Loucy (cell line): ENCODE data around the gene MTHFD2L.
"Not testable (repeated sequence)": the region's sequence is repeated elsewhere in the genome, so short reads cannot be mapped to it uniquely, and the experiment has no call there.

Experiments
- H2AFZ ChIP-seq: fragments of 200-600 bp; sonication (generic); 2 replicates; pipeline ENCODE4 v1.6.0; 2016; ENCODE audit warnings: antibody characterized with exemption, mild to moderate bottlenecking, low read length, moderate library complexity
- H3F3A ChIP-seq: fragments of 200-600 bp; 2 replicates; pipeline ENCODE4 v1.6.0; 2016; ENCODE audit warnings: antibody characterized with exemption, low read depth, mild to moderate bottlenecking
- H3K27me3 ChIP-seq: fragments of 200-600 bp; sonication (generic); 2 replicates; pipeline ENCODE4 v1.6.1; 2014; ENCODE audit warnings: low read length, mild to moderate bottlenecking; ENCODE audit not compliant: insufficient read depth, poor library complexity, severe bottlenecking
- H3K36me3 ChIP-seq: fragments of 200-600 bp; sonication (generic); 2 replicates; pipeline ENCODE4 v1.6.1; 2016; ENCODE audit warnings: low read length; ENCODE audit not compliant: insufficient read depth
- H3K4me1 ChIP-seq: fragments of 200-600 bp; sonication (generic); 2 replicates; pipeline ENCODE4 v1.5.1; 2014; ENCODE audit warnings: low read length, mild to moderate bottlenecking; ENCODE audit not compliant: insufficient read depth, poor library complexity, severe bottlenecking
- H3K4me2 ChIP-seq: fragments of 200-600 bp; sonication (generic); 2 replicates; pipeline ENCODE4 v1.6.0; 2014; ENCODE audit warnings: antibody characterized with exemption, low read length, low read depth, mild to moderate bottlenecking; ENCODE audit not compliant: poor library complexity, severe bottlenecking
- H3K4me3 ChIP-seq: fragments of 200-600 bp; sonication (generic); 2 replicates; pipeline ENCODE4 v1.5.1; 2014; ENCODE audit warnings: low read length, mild to moderate bottlenecking, mixed read lengths; ENCODE audit not compliant: poor library complexity, severe bottlenecking
- H3K79me2 ChIP-seq: fragments of 200-600 bp; sonication (generic); 2 replicates; pipeline ENCODE4 v1.6.1; 2014; ENCODE audit warnings: low read length; ENCODE audit not compliant: insufficient read depth
- H3K9ac ChIP-seq: fragments of 200-600 bp; sonication (generic); 2 replicates; pipeline ENCODE4 v1.6.0; 2014; ENCODE audit warnings: mild to moderate bottlenecking, low read depth, low read length, moderate library complexity; ENCODE audit not compliant: poor library complexity, severe bottlenecking
- H3K9me2 ChIP-seq: fragments of 200-600 bp; sonication (generic); replicated peaks from 2 replicates; pipeline ENCODE4 v1.6.1; 2016; ENCODE audit warnings: low read depth, low read length, mixed read lengths
- H3K9me3 ChIP-seq: fragments of 200-600 bp; sonication (generic); 2 replicates; pipeline ENCODE4 v1.6.1; 2014; ENCODE audit warnings: mild to moderate bottlenecking, antibody characterized with exemption, low read length, low read depth; ENCODE audit not compliant: insufficient read depth
- H4K20me1 ChIP-seq: fragments of 200-600 bp; sonication (generic); 2 replicates; pipeline ENCODE4 v1.6.0; 2014; ENCODE audit warnings: antibody characterized with exemption, low read length, mild to moderate bottlenecking; ENCODE audit not compliant: insufficient read depth, poor library complexity, severe bottlenecking
- EZH2phosphoT487 ChIP-seq: fragments of 200-600 bp; IDR thresholded peaks from 2 replicates; pipeline ENCODE4 v1.6.1; 2018; ENCODE audit warnings: antibody characterized with exemption, mild to moderate bottlenecking, moderate library complexity, borderline replicate concordance
- TF ChIP-seq, protein P1 (sequence below): fragments of 200-600 bp; sonication (generic); conservative IDR thresholded peaks from 2 replicates; pipeline ENCODE4 v1.5.1; 2014; ENCODE audit warnings: mild to moderate bottlenecking, antibody characterized with exemption, low read length

MTHFD2L gene

DNA sequence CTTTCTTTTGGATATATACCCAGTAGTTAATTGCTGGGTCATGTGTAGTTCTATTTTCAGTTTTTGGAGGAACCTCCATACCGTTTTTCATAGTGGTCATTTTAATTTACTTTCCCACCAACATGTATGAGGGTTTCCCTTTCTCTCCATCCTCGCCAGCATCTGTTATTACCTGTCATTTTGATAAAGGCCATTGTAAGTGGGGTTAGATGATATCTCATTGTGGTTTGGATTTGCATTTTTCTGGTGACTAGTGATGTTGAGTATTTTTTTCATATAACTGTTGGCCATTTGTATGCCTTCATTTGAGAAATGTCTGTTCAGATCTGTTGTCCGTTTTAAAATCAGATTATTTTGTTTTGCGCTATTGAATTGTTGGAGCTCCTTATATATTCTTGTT, 30.2 kb upstream of the MTHFD2L start:
- Histone ChIP-seq H3K4me2 (peak overlapping the region; percentile 16), H3K27me3 (no peaks in the 10 kb centered on the region), H3F3A (no peaks in the 10 kb centered on the region), H4K20me1 (no peaks in the 10 kb centered on the region), H3K4me1 (peaks cover 6% of the 10 kb centered on the region), H3K79me2 (no peaks in the 10 kb centered on the region), H3K9ac (no peak overlapping the region), H3K9me2 (no peaks in the 10 kb centered on the region), H3K36me3 (no peaks in the 10 kb centered on the region; the same call in 1 of the 2 replicates), H3K9me3 (peaks cover 4% of the 10 kb centered on the region; the same call in 1 of the 2 replicates), H3K4me3 (peak overlapping the region; percentile 4), H2AFZ (no peak overlapping the region)
- TF ChIP-seq EZH2phosphoT487 = no peak
- TF ChIP-seq, protein P1, sequence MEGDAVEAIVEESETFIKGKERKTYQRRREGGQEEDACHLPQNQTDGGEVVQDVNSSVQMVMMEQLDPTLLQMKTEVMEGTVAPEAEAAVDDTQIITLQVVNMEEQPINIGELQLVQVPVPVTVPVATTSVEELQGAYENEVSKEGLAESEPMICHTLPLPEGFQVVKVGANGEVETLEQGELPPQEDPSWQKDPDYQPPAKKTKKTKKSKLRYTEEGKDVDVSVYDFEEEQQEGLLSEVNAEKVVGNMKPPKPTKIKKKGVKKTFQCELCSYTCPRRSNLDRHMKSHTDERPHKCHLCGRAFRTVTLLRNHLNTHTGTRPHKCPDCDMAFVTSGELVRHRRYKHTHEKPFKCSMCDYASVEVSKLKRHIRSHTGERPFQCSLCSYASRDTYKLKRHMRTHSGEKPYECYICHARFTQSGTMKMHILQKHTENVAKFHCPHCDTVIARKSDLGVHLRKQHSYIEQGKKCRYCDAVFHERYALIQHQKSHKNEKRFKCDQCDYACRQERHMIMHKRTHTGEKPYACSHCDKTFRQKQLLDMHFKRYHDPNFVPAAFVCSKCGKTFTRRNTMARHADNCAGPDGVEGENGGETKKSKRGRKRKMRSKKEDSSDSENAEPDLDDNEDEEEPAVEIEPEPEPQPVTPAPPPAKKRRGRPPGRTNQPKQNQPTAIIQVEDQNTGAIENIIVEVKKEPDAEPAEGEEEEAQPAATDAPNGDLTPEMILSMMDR = no peak

- H3K9me2 ChIP-seq, H3K27me3 ChIP-seq, H3K36me3 ChIP-seq, H2AFZ ChIP-seq, H3K9ac ChIP-seq, H3F3A ChIP-seq, H4K20me1 ChIP-seq, H3K9me3 ChIP-seq, H3K4me3 ChIP-seq, H3K4me2 ChIP-seq, H3K79me2 ChIP-seq: not testable (repeated sequence)
- peaks cover 12% of the 10 kb centered on the region for H3K4me1 ChIP-seq
Measured at GRCh38 chr4:74130843-74131242, 27.1 kb upstream of the MTHFD2L start.

DNA sequence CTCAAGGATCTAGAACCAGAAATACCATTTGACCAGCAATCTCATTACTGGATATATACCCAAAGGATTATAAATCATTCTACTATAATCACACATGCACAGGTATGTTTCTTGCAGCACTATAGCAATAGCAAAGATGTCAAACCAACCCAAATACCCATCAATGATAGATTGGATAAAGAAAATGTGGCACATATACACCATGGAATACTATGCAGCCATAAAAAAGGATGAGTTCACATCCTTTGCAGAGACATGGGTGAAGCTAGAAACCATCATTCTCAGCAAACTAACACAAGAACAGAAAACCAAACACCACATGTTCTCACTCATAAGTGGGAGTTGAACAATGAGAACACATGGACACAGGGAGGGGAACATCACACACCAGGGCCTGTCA, 25.7 kb upstream of the MTHFD2L start:
- not testable (repeated sequence) for H3F3A ChIP-seq, H3K79me2 ChIP-seq, H3K4me2 ChIP-seq, H2AFZ ChIP-seq, H4K20me1 ChIP-seq, H3K36me3 ChIP-seq, H3K9ac ChIP-seq, H3K9me2 ChIP-seq, H3K4me3 ChIP-seq, H3K27me3 ChIP-seq, H3K9me3 ChIP-seq
- peaks cover 12% of the 10 kb centered on the region for H3K4me1 ChIP-seq

DNA sequence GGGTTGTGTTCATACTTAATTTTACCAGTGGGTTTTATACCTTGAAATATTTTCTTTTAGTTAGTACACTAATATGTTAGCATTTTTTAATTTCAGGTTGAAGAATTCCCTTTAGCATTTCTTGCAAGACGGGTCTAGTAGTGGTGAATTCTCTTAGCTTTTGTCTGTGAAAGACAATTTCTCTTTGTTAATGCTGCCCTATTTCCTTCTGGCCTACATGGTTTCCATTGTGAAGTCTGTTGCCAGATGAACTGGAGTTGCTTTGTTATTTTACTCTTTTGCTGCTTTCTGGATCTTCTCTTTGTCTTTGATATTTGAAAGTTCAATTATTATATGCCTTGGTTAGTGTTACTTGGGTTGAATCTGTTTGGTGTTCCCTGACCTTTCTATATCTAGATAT, 25.0 kb upstream of the MTHFD2L start:
- Histone ChIP-seq H3K4me3 (no peak overlapping the region), H3K9ac (no peak overlapping the region), H3K9me3 (peaks cover 3% of the 10 kb centered on the region; the same call in 1 of the 2 replicates), H3K4me1 (peaks cover 5% of the 10 kb centered on the region), H2AFZ (0 out of 2 replicates have a peak overlapping the region, but pooled peaks have one; percentile 19), H3K79me2 (no peaks in the 10 kb centered on the region), H3K27me3 (no peaks in the 10 kb centered on the region), H3K36me3 (no peaks in the 10 kb centered on the region), H3K4me2 (no peak overlapping the region), H4K20me1 (no peaks in the 10 kb centered on the region), H3K9me2 (no peaks in the 10 kb centered on the region), H3F3A (no peaks in the 10 kb centered on the region)
- TF ChIP-seq, protein P1 = no peak
- TF ChIP-seq EZH2phosphoT487 = no peak
